Endothelial cell of umbilical vein (primary cell): ENCODE data around the gene ISG15. TPM values are rescaled to one million over a fixed set of nuclear protein-coding genes. Genes with fewer than 3 reads are reported as not detected.

Experiments used
- BruUV-seq: library from RNA; stranded (reverse); fragments of 400-500 nt; replicated peaks from 2 replicates; lab custom pipeline; 2021; lab: Mats Ljungman, UMichigan
- CTCF ChIA-PET: fragments of 300-600, 350-600 bp; sonication (Branson Sonifier 250); formaldehyde crosslinking; loops from one replicate; lab custom pipeline; 2021; ENCODE audit warnings: antibody characterized with exemption, inconsistent platforms; lab: Charles Lee
- POLR2A ChIA-PET: fragments of 300-600, 350-600 bp; sonication (Branson Sonifier 250); formaldehyde crosslinking; loops from one replicate; lab custom pipeline; 2021; ENCODE audit warnings: antibody characterized with exemption, inconsistent platforms; lab: Charles Lee
- DNase-seq: peaks from one replicate; pipeline ENCODE4 v3.0.0-alpha.2; 2011; ENCODE audit warnings: low read depth, low spot score
- FAIRE-seq: peaks from 2 replicates; lab custom pipeline; 2011; peaks lifted over from hg19 to GRCh38; lab: Jason Lieb, UNC
- H2AFZ ChIP-seq: 2 replicates; pipeline ENCODE4 v1.6.0; 2012; ENCODE audit warnings: low read depth, low read length, control low read depth, inconsistent platforms
- H3K27ac ChIP-seq: 2 replicates; pipeline ENCODE4 v1.5.1; 2011; ENCODE audit warnings: low read depth, mild to moderate bottlenecking, control low read depth, low read length, moderate library complexity; ENCODE audit not compliant: insufficient read depth
- H3K27me3 ChIP-seq, 2 experiments: 2 replicates each; pipeline versions ENCODE4 v1.6.0 to v1.6.1; 2011; ENCODE audit warnings: low read length in 2 of 2, mixed read lengths in 1 of 2; ENCODE audit not compliant: control insufficient read depth in 2 of 2, insufficient read depth in 2 of 2
- H3K36me3 ChIP-seq, 2 experiments: 2 replicates in 1 of 2; 3 replicates in 1 of 2; pipeline ENCODE4 v1.5.1; 2011; ENCODE audit warnings: low read length in 2 of 2, mild to moderate bottlenecking in 1 of 2, moderate library complexity in 1 of 2; ENCODE audit not compliant: control insufficient read depth in 2 of 2, insufficient read depth in 2 of 2; ENCODE audit errors: extremely low read depth in 1 of 2
- H3K4me1 ChIP-seq: 3 replicates; pipeline ENCODE4 v1.5.1; 2011; ENCODE audit warnings: mild to moderate bottlenecking, low read length; ENCODE audit not compliant: control insufficient read depth, insufficient read depth; ENCODE audit errors: extremely low read depth
- H3K4me2 ChIP-seq: 2 replicates; pipeline ENCODE4 v1.6.1; 2011; ENCODE audit warnings: low read length, control low read depth, mixed read lengths; ENCODE audit not compliant: insufficient read depth
- H3K4me3 ChIP-seq, 3 experiments: fragments of 200-600 bp in 1 of 3; sonication (generic), shearing (Covaris generic) in 1 of 3; replicated peaks in 1 of 3; 2 replicates each; pipeline ENCODE4 v1.5.1; 2011 to 2016; ENCODE audit warnings: control low read depth in 3 of 3, low read length in 3 of 3, mild to moderate bottlenecking in 2 of 3, inconsistent platforms in 1 of 3, low read depth in 1 of 3, moderate library complexity in 1 of 3; ENCODE audit not compliant: insufficient read depth in 1 of 3
- H3K79me2 ChIP-seq: 2 replicates; pipeline ENCODE4 v1.6.0; 2012; ENCODE audit warnings: low read length, inconsistent platforms; ENCODE audit not compliant: control insufficient read depth, insufficient read depth
- H3K9ac ChIP-seq: replicated peaks from 2 replicates; pipeline ENCODE3; 2011; ENCODE audit warnings: low read length, control low read depth; ENCODE audit not compliant: insufficient read depth; ENCODE audit errors: extremely low read depth
- H3K9me1 ChIP-seq: replicated peaks from 3 replicates; pipeline ENCODE4 v1.6.0; 2011; ENCODE audit warnings: mild to moderate bottlenecking, low read length; ENCODE audit not compliant: control insufficient read depth, insufficient read depth; ENCODE audit errors: extremely low read depth
- H3K9me3 ChIP-seq: replicated peaks from 2 replicates; pipeline ENCODE4 v1.5.1; 2012; ENCODE audit warnings: low read length, inconsistent platforms; ENCODE audit not compliant: control insufficient read depth, insufficient read depth
- H4K20me1 ChIP-seq: replicated peaks from 2 replicates; pipeline ENCODE3; 2011; ENCODE audit warnings: mild to moderate bottlenecking, low read length; ENCODE audit not compliant: control insufficient read depth, insufficient read depth; ENCODE audit errors: extremely low read depth
- EZH2 ChIP-seq: IDR thresholded peaks from 2 replicates; pipeline ENCODE4 v1.6.1; 2012; ENCODE audit warnings: borderline replicate concordance, low read depth, mild to moderate bottlenecking, moderate library complexity, low read length, inconsistent platforms; ENCODE audit not compliant: severe bottlenecking
- FOS ChIP-seq: IDR thresholded peaks from 2 replicates; pipeline ENCODE4 v1.6.1; 2011; ENCODE audit warnings: mild to moderate bottlenecking, low read length, moderate library complexity, borderline replicate concordance; ENCODE audit not compliant: insufficient read depth
- GATA2 ChIP-seq: IDR thresholded peaks from 2 replicates; pipeline ENCODE4 v1.7.0; 2011; ENCODE audit warnings: low read depth, mild to moderate bottlenecking, moderate library complexity, mixed read lengths, low read length; ENCODE audit not compliant: insufficient read length, insufficient read depth
- JUN ChIP-seq: IDR thresholded peaks from 2 replicates; pipeline ENCODE4 v1.6.1; 2011; ENCODE audit warnings: borderline replicate concordance, low read depth; ENCODE audit not compliant: insufficient read length, insufficient read depth
- MYC ChIP-seq: IDR thresholded peaks from one replicate; pipeline ENCODE4 v1.6.1; 2011; ENCODE audit warnings: mild to moderate bottlenecking, low read depth, low read length
- POLR2A ChIP-seq: IDR thresholded peaks from 2 replicates; pipeline ENCODE4 v1.6.1; 2012; ENCODE audit warnings: low read depth, mild to moderate bottlenecking, control low read depth, low read length
- POLR2AphosphoS5 ChIP-seq: IDR thresholded peaks from 2 replicates; pipeline ENCODE4 v1.6.1; 2012; ENCODE audit warnings: low read depth, mild to moderate bottlenecking, control low read depth, low read length, moderate library complexity; ENCODE audit not compliant: insufficient read depth
- dilution Hi-C: fragments of 300-500 bp; cut with MboI; formaldehyde crosslinking; loops from one replicate; pipeline ENCODE4 v1.15.0; 2019; ENCODE audit warnings: low sequenced_read_pairs; ENCODE audit not compliant: extremely low pct_ligation_motif_present
- intact Hi-C: fragments of 100-400 bp; cut with micrococcal nuclease; formaldehyde crosslinking; loops from one replicate; pipeline ENCODE4 v1.10.0; 2022
- polyA plus RNA-seq, 4 experiments: library from polyadenylated mRNA; depleted of rRNA in 3 of 4; stranded (reverse) in 3 of 4; unstranded in 1 of 4; fragments of >200 nt; gene quantifications; 2 replicates each; pipeline versions ENCODE4 v1.2.1 to v1.2.3, GENCODE V29; 2011 to 2012; ENCODE audit warnings: missing spikeins in 1 of 4
- total RNA-seq: library from RNA; stranded (reverse); gene quantifications from 2 replicates; pipeline ENCODE4 v1.2.3, GENCODE V29; 2021
- TF ChIP-seq, protein P1 (sequence below), 2 donors: IDR thresholded peaks; 1 replicate in 1 of 2; 2 replicates in 1 of 2; pipeline ENCODE4 v1.5.1; 2011; ENCODE audit warnings: low read length in 2 of 2, mild to moderate bottlenecking in 2 of 2, moderate library complexity in 2 of 2, control low read depth in 1 of 2, inconsistent platforms in 1 of 2, low read depth in 1 of 2; ENCODE audit not compliant: insufficient read depth in 1 of 2; ENCODE audit errors: extremely low read depth in 1 of 2
- TF ChIP-seq, protein P2 (sequence below): IDR thresholded peaks from 2 replicates; pipeline ENCODE4 v1.6.1; 2011; ENCODE audit not compliant: insufficient read depth, insufficient read length

ISG15 gene
- total and polyA plus RNA-seq, 2 donors (not counting 3 experiments of a cell fraction or from before 2014, with no cell fraction given) = 44.6 to 154 TPM

- FAIRE-seq = no peak
- CTCF ChIA-PET = no interaction called here
- dilution Hi-C loops = no loop called here
Measured at GRCh38 chr1:1053022-1053421, 39.7 kb downstream of the ISG15 start.

More at GRCh38 chr1:1053022-1053421, 39.7 kb downstream of the ISG15 start:
- no peak overlapping the region for H3K4me2 ChIP-seq
- no peak for DNase-seq
- peaks cover 0 to 11% of the 10 kb centered on the region in 2 experiments for H3K36me3 ChIP-seq
- BruUV-seq = no TSS peak
- H3K9ac ChIP-seq = no peak overlapping the region
- no peaks in the 10 kb centered on the region for H3K27me3 ChIP-seq
- no peaks in the 10 kb centered on the region for H3K9me1 ChIP-seq
- H3K4me1 ChIP-seq = no peaks in the 10 kb centered on the region
- no peak overlapping the region for H2AFZ ChIP-seq
- H3K9me3 ChIP-seq = no peaks in the 10 kb centered on the region
- no peaks in the 10 kb centered on the region for H3K79me2 ChIP-seq
- POLR2A ChIA-PET = no interaction called here
- no peaks in the 10 kb centered on the region for H4K20me1 ChIP-seq
- intact Hi-C loops = no loop called here
- TF ChIP-seq POLR2AphosphoS5 (no peak), JUN (no peak), GATA2 (no peak), MYC (no peak), EZH2 (no peak), FOS (no peak), POLR2A (no peak)
- TF ChIP-seq, protein P1, sequence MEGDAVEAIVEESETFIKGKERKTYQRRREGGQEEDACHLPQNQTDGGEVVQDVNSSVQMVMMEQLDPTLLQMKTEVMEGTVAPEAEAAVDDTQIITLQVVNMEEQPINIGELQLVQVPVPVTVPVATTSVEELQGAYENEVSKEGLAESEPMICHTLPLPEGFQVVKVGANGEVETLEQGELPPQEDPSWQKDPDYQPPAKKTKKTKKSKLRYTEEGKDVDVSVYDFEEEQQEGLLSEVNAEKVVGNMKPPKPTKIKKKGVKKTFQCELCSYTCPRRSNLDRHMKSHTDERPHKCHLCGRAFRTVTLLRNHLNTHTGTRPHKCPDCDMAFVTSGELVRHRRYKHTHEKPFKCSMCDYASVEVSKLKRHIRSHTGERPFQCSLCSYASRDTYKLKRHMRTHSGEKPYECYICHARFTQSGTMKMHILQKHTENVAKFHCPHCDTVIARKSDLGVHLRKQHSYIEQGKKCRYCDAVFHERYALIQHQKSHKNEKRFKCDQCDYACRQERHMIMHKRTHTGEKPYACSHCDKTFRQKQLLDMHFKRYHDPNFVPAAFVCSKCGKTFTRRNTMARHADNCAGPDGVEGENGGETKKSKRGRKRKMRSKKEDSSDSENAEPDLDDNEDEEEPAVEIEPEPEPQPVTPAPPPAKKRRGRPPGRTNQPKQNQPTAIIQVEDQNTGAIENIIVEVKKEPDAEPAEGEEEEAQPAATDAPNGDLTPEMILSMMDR (IDR thresholded peaks at IDR 0.05; ENCODE audit: extremely low read depth in 1 of 2, insufficient read depth in 1 of 2, low read depth in 1 of 2, low read length in 2 of 2) = no peak
- TF ChIP-seq, protein P2, sequence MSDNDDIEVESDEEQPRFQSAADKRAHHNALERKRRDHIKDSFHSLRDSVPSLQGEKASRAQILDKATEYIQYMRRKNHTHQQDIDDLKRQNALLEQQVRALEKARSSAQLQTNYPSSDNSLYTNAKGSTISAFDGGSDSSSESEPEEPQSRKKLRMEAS = no peak
- no peak overlapping the region for H3K27ac ChIP-seq
- H3K4me3 ChIP-seq = no peak overlapping the region
